T follicular helper cell (primary cell): ENCODE measurements around the gene IL1F10.
A peak's percentile ranks its signal among the peaks of the same experiment; 100 is the strongest.

ENCODE experiments used
- DNase-seq: peaks from one replicate; pipeline ENCODE4 v3.0.0-alpha.2; 2020; ENCODE audit warnings: low read depth

The IL1F10 gene

GRCh38 chr2:113058998-113059960 is 8.5 kb upstream of the IL1F10 start, which contains the start of gene IL36RN:
IL36RN (plus strand) TSS chr2:113059198; CDS start chr2:113059439, 241 bp downstream.
- no peak for DNase-seq

DNA sequence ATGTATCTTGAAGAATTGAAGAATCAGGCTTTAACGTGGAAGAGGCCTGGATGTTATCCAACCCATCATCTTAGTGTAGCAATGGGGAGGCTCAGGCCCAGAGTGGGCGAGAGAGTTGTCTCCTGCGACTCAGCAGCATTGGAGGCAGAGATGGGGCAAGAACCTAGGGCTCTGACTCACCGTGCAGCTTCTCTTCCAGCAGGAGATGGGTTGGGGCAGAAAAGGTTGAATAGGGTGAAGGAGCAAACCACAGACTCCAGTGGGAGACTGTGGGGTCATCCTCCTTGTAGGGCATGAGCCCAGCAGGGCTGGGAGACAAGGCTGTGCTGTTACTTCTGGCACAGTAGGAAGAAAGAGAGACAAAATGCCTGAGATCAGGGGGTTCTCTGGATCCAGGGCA is 7.4 kb upstream of the IL1F10 start:
- DNase-seq: no peak

- DNase-seq: no peak
Measured at GRCh38 chr2:113060796-113061195, 7.0 kb upstream of the IL1F10 start.

DNA sequence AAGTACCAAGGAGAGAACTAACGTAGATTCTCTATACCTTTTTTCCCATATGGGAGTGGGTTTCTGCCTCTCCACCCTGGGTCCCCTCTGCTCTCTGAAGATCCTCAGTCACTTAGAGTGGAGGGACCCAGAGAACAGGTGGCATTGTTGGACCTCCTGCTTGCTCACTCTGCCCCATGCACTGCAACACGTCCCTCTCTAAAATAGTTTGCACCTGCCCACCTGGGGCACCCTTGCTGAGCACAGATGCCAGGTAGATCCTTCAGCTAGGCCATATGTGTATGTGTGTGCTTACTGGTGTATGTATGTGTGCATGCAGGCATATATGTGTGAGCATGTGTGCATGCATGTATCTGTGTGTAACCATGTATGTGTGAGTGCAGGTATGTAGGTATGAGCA is 6.5 kb upstream of the IL1F10 start:
- DNase-seq: no peak

DNA sequence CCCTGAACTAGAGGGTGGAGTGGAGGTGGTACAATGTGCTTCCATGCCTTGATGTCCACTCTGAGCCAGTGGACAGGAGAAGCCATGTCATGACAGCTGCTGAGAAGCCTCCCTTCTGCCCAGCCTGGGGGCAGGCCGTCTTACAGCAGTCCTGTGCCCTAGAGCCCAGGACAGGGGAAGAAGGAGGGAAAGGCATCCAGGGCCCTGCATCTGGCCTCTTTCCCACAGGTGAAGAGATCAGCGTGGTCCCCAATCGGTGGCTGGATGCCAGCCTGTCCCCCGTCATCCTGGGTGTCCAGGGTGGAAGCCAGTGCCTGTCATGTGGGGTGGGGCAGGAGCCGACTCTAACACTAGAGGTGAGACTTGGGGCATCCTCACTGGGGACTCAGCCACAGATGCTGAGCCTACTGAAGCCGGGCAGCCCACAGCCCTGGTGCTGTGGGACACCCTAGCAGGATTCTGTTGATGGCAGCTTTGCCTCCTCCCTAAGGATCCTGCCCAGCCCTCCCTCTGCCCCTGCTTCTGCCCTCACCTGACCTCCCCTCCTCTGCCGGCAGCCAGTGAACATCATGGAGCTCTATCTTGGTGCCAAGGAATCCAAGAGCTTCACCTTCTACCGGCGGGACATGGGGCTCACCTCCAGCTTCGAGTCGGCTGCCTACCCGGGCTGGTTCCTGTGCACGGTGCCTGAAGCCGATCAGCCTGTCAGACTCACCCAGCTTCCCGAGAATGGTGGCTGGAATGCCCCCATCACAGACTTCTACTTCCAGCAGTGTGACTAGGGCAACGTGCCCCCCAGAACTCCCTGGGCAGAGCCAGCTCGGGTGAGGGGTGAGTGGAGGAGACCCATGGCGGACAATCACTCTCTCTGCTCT is 5.6 kb upstream of the IL1F10 start:
- no peak for DNase-seq

DNA sequence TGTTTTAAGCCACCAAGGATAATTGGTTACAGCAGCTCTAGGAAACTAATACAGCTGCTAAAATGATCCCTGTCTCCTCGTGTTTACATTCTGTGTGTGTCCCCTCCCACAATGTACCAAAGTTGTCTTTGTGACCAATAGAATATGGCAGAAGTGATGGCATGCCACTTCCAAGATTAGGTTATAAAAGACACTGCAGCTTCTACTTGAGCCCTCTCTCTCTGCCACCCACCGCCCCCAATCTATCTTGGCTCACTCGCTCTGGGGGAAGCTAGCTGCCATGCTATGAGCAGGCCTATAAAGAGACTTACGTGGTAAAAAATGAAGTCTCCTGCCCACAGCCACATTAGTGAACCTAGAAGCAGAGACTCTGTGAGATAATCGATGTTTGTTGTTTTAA is 3.5 kb upstream of the IL1F10 start:
- no peak for DNase-seq

DNA sequence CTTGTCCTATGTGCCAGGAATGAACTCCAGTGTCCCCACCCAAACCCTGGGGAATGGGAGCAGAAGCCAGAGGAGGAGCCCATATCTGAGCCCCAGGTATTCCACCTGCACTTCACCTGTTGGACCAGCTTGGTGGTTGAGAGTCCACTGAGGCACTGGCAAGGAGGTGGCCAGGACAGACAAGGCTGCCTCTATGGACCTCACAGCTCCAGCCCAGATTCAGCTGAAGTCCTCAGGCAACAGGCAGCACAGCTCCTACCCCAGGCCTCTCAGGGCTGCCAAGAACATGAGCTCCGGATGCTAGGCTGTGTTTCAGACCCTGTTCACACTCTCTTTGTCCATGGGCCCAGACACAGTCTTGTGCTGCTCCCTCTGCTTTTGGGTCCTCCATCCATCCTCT is 2.9 kb upstream of the IL1F10 start:
- no peak for DNase-seq

- DNase-seq: no peak
Measured at GRCh38 chr2:113068249-113068648, 479 bp downstream of the IL1F10 start.

GRCh38 chr2:113068706-113069485 is 1.1 kb downstream of the IL1F10 start:
- no peak for DNase-seq

- DNase-seq: no peak
Measured at GRCh38 chr2:113069676-113070605, 2.2 kb downstream of the IL1F10 start.

- no peak for DNase-seq
Measured at GRCh38 chr2:113070606-113070975, 2.8 kb downstream of the IL1F10 start.

DNA sequence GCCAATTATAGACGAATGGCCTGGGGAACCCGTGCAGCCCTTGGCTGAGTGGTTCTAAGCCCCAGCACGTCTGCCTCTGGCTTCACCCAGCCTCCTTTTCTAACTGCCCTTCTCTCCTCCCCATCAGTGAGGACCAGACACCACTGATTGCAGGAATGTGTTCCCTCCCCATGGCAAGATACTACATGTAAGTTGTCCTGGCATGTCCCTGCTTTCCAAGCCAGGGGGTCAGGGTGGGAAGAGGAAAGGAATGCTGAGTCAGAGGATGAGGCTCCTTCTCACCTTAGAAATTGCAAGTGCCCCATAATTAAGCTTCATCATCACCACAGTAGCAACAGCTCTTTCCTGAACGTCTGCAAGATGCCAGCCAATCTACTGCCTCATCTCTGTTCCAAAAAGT is 4.8 kb downstream of the IL1F10 start:
- no peak for DNase-seq

DNA sequence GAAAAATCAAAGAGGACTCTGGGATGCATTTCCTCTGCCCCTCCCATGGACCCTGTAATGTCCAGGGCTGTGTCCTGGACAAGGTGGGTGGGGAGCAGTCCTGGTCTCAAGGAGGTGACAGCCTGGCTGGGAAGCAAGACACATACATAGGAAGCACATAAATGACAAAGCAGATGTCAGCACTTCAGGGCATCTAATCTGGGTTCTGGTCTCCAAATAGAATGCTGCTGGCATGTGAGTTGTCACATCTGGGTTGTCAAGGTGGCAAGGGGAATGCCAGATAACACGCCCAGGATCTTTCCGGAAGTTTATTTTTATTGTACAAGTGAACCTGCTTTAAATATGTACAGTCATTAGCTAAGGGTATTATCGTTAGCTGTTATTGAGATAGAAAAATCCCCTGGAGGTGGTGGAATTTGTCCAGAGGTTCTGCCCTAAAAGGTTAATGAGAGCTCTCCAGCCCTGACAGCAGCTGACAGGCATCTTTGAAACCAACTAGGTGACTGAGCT is 5.6 kb downstream of the IL1F10 start:
- no peak for DNase-seq

- DNase-seq: no peak
Measured at GRCh38 chr2:113075030-113075429, 7.3 kb downstream of the IL1F10 start.

DNA sequence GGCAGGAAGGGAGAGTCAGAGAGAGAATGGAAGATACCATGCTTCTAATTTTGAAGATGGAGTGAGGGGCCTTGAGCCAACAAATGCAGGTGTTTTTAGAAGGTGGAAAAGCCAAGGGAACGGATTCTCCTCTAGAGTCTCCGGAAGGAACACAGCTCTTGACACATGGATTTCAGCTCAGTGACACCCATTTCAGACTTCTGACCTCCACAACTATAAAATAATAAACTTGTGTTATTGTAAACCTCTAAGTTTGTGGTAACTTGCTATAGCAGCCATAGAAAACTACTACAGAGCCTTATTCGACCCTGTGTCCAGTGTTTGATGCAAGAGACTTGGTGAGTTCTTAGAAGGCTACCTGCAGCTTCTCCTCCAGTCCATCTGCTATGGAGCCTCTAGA is 7.8 kb downstream of the IL1F10 start:
- no peak for DNase-seq

DNA sequence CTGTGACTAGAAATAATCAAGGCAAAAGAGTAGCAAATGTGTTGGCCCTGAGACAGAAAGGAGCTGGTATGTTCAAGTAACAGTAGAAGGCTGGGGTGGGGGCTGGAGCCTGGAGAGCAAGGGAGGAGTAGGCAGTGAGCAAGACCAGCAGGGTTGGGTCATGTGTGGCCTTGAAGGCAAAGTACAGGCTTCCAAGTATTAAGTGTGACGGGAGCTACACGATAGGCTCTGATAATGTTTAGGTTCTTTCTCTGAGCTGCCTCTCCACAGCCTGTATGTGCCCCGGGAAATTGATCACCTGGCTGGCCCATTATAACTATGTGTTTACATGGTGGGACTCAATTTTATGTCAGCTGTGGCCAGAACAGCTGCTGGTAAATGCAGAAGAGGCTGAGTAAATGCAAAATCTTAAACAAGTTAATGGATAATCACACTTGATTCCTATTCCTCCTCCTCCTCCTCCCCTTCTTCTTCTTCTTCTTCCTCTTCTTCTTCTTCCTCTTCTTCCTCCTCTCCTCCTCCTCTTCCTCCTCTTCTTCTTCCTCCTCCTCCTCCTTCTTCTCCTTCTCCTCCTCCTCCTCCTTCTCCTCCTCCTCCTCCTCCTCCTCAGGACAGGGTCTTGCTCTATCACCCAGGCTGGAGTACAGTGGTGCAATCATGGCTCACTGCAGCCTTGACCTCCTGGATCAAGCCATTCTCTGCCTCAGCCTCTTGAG is 9.3 kb downstream of the IL1F10 start:
- no peak for DNase-seq

DNA sequence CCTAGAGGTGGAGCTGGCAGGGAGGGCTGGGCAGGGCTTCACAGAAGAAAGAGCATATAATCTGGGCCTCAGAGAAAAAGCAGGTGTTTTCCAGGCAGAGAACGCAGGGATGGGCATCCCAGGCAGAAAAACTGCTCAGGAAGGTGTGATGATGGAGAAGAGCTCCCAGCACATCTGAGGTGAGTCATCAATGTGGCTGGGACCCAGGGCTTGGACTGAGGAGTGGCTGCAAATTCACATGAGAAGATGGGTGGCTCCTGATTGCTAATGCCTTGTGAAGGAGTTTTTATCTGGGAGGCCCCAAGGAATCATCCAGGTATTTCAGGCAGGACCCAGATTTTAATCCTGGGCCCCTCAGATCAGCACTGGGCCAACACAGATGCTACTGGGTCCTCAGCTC is 10.2 kb downstream of the IL1F10 start:
- no peak for DNase-seq

DNA sequence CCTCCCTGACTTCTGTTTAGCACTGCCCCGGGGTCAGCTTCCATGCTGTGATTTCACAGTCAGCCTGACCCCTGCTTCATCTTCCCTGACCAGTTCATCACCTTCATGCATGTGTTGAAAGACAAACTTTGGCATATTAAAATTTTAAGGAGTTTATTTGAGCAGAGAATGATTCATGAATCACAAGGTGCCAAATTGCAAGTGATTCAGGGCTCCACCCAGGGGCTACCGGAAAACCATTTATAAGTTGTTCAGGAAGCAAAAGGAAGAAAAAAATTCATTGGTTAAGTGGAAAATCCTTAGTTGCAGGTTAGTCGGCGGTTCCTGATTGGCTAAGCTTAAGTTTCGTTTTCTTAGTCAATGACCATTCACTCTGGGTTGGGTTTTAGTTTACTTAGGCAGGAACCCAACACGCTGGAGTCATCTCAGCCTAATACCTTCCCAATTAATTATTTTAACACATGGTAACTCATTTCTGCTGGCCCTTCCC is 10.6 kb downstream of the IL1F10 start:
- DNase-seq: no peak

- no peak for DNase-seq
Measured at GRCh38 chr2:113079131-113079530, 11.4 kb downstream of the IL1F10 start.

DNA sequence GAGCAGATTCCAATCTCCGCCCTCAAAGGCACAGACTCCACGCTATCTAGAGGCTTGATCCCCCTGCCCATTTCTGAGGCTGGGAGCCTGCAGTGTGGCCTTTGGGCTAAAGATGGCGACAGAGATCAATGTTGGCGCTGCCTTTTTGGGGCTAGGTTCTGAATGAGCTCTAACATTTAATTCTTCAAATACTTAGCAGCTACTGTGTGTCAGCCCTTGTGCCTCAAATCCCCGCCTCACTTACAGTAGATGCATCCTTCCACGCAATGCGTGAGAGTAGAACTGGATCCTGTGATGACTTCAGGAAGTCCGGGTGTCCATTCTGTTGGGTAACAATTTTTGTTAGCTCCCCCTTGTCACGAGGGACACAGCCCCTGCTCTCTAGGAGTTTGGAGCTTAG is 12.4 kb downstream of the IL1F10 start:
- peak; percentile 4 for DNase-seq
